Erythroblast (primary cell): ENCODE measurements around the gene LRIT1.

Source experiments
- GATA1 ChIP-seq: IDR thresholded peaks from 2 replicates; pipeline ENCODE4 v1.6.1; 2011; ENCODE audit warnings: low read depth, mild to moderate bottlenecking, control low read depth, low read length, moderate library complexity
- POLR2A ChIP-seq: IDR thresholded peaks from 2 replicates; pipeline ENCODE4 v1.6.1; 2011; ENCODE audit warnings: mild to moderate bottlenecking, low read length

- TF ChIP-seq POLR2A (no peak), GATA1 (no peak)
These were observed 45.3 kb upstream of the LRIT1 start for GRCh38 chr10:84286695-84287094.
